Uterus (tissue), 4 donors: ENCODE measurements around the gene RTF2. TPM values are rescaled to one million over a fixed set of nuclear protein-coding genes. Genes with fewer than 3 reads are reported as not detected.
"Not testable (repeated sequence)": the region's sequence is repeated elsewhere in the genome, so short reads cannot be mapped to it uniquely, and the experiment has no call there.

Experiments
- DNase-seq, 2 donors: peaks; one replicate each; pipeline ENCODE4 v3.0.0-alpha.2; 2019 to 2020
- H3K27ac ChIP-seq, 2 donors: fragments of 200-600 bp; sonication (generic); 1 replicate in 1 of 2; 2 replicates in 1 of 2; pipeline ENCODE4 v1.5.1; 2016 to 2018
- H3K27me3 ChIP-seq, 2 donors: fragments of 200-600 bp; sonication (generic); one replicate each; pipeline ENCODE4 v1.5.1; 2018 to 2019; ENCODE audit warnings: control low read depth in 1 of 2
- H3K36me3 ChIP-seq, 2 donors: fragments of 200-600 bp; sonication (generic); one replicate each; pipeline ENCODE4 v1.5.1; 2019; ENCODE audit warnings: control low read depth in 1 of 2
- H3K4me1 ChIP-seq, 2 donors: fragments of 200-600 bp; sonication (generic); one replicate each; pipeline ENCODE4 v1.5.1; 2018 to 2019; ENCODE audit warnings: control low read depth in 1 of 2
- H3K4me3 ChIP-seq, 2 donors: fragments of 200-600 bp; sonication (generic); 1 replicate in 1 of 2; 2 replicates in 1 of 2; pipeline ENCODE4 v1.5.1; 2018 to 2019; ENCODE audit warnings: mild to moderate bottlenecking in 1 of 2
- H3K9me3 ChIP-seq, 2 donors: fragments of 200-600 bp; sonication (generic); one replicate each; pipeline ENCODE4 v1.5.1; 2019; ENCODE audit warnings: control low read depth in 1 of 2
- CTCF ChIP-seq, 4 experiments: fragments of 200-600 bp in 2 of 4; fragments of 450-650 bp in 2 of 4; sonication (generic) in 2 of 4; IDR thresholded peaks; one replicate each; pipeline ENCODE4 v1.5.1; 2016 to 2019; ENCODE audit warnings: antibody characterized with exemption in 4 of 4, mild to moderate bottlenecking in 2 of 4, moderate library complexity in 1 of 4
- POLR2A ChIP-seq, 2 donors: fragments of 450-650 bp; IDR thresholded peaks; one replicate each; pipeline ENCODE4 v1.6.1; 2016; ENCODE audit warnings: antibody characterized with exemption in 2 of 2, mild to moderate bottlenecking in 1 of 2, moderate library complexity in 1 of 2
- intact Hi-C: fragments of 100-400 bp; cut with DNase I; formaldehyde crosslinking; loops from one replicate; pipeline ENCODE4 v1.15.1; 2023; ENCODE audit warnings: low total_unique reads
- total RNA-seq, 4 donors: library from RNA; depleted of rRNA in 3 of 4; stranded (reverse); fragments of >200 nt in 3 of 4; gene quantifications; one replicate each; pipeline versions ENCODE4 v1.1.0 to v1.2.4, GENCODE V29; 2014 to 2023
- donor health status: DM: yes; HTN: yes; CAD: no.

The RTF2 gene
- total RNA-seq, 4 donors from 2014 or later: 27.4 to 86.6 (median 69.6) TPM

- intact Hi-C loops: no loop called here
These were observed 59.1 kb downstream of the RTF2 start for GRCh38 chr20:56527521-56527920.

GRCh38 chr20:56532946-56533345 is 64.5 kb downstream of the RTF2 start, which contains the start of gene FAM209B:
TSS of gene FAM209B (plus strand) at chr20:56533246. CDS start at chr20:56533342, 96 bp downstream.
- H3K4me3 ChIP-seq, H3K27me3 ChIP-seq, intact Hi-C loops, H3K9me3 ChIP-seq, DNase-seq, H3K36me3 ChIP-seq, H3K4me1 ChIP-seq, H3K27ac ChIP-seq: not testable (repeated sequence)

More at GRCh38 chr20:56527521-56527920, 59.1 kb downstream of the RTF2 start:
- DNase-seq: no peak
- no peak overlapping the region for H3K4me3 ChIP-seq
- no peaks in the 10 kb centered on the region for H3K9me3 ChIP-seq
- no peak for TF ChIP-seq CTCF (IDR thresholded peaks at IDR 0.05)
- TF ChIP-seq POLR2A (IDR thresholded peaks at IDR 0.05): no peak
- no peaks in the 10 kb centered on the region for H3K27me3 ChIP-seq
- no peak overlapping the region for H3K27ac ChIP-seq
- no peaks in the 10 kb centered on the region for H3K36me3 ChIP-seq
- H3K4me1 ChIP-seq: no peaks in the 10 kb centered on the region

GRCh38 chr20:56537997-56538396 is 69.6 kb downstream of the RTF2 start:
- no peaks in the 10 kb centered on the region for H3K9me3 ChIP-seq
- intact Hi-C loops: no loop called here

GRCh38 chr20:56540415-56540814 is 72.0 kb downstream of the RTF2 start:
- no peaks in the 10 kb centered on the region for H3K36me3 ChIP-seq
- H3K27me3 ChIP-seq: no peaks in the 10 kb centered on the region
- H3K9me3 ChIP-seq: no peaks in the 10 kb centered on the region
- no peak for DNase-seq
- no peaks in the 10 kb centered on the region for H3K4me1 ChIP-seq
- no peak overlapping the region for H3K4me3 ChIP-seq
- no peak overlapping the region for H3K27ac ChIP-seq
- intact Hi-C loops: no loop called here
- TF ChIP-seq CTCF (IDR thresholded peaks at IDR 0.05): no peak
- no peak for TF ChIP-seq POLR2A (IDR thresholded peaks at IDR 0.05)

More at GRCh38 chr20:56537997-56538396, 69.6 kb downstream of the RTF2 start:
- TF ChIP-seq POLR2A (IDR thresholded peaks at IDR 0.05) (no peak), CTCF (IDR thresholded peaks at IDR 0.05) (no peak)
- Histone ChIP-seq H3K4me1 (no peaks in the 10 kb centered on the region), H3K4me3 (no peak overlapping the region), H3K36me3 (no peaks in the 10 kb centered on the region), H3K27ac (no peak overlapping the region), H3K27me3 (no peaks in the 10 kb centered on the region)
- DNase-seq: no peak

- H3K36me3 ChIP-seq: no peaks in the 10 kb centered on the region
- no peak for TF ChIP-seq CTCF (IDR thresholded peaks at IDR 0.05)
- TF ChIP-seq POLR2A (IDR thresholded peaks at IDR 0.05): no peak
- H3K27me3 ChIP-seq: no peaks in the 10 kb centered on the region
- no peak overlapping the region for H3K4me3 ChIP-seq
- intact Hi-C loops: no loop called here
- no peaks in the 10 kb centered on the region for H3K4me1 ChIP-seq
- H3K27ac ChIP-seq: no peak overlapping the region
- no peak for DNase-seq
- no peaks in the 10 kb centered on the region for H3K9me3 ChIP-seq
These were observed 74.1 kb downstream of the RTF2 start for GRCh38 chr20:56542489-56543030.

- Histone ChIP-seq H3K4me3 (no peak overlapping the region), H3K36me3 (no peaks in the 10 kb centered on the region), H3K27me3 (no peaks in the 10 kb centered on the region), H3K4me1 (no peaks in the 10 kb centered on the region), H3K27ac (no peak overlapping the region), H3K9me3 (no peaks in the 10 kb centered on the region)
- TF ChIP-seq POLR2A (IDR thresholded peaks at IDR 0.05): no peak
- no peak for TF ChIP-seq CTCF (IDR thresholded peaks at IDR 0.05)
- intact Hi-C loops: no loop called here
- DNase-seq: no peak
These were observed 83.1 kb downstream of the RTF2 start for GRCh38 chr20:56551571-56551970.
